Measurements from ENCODE around the gene REST.
A peak's percentile ranks its signal among the peaks of the same experiment; 100 is the strongest.
"Not testable (repeated sequence)": the region's sequence is repeated elsewhere in the genome, so short reads cannot be mapped to it uniquely, and the experiment has no call there.

REST gene

GRCh38 chr4:56910172-56910967 is 2.7 kb downstream of the REST start:
- no peak for DNase-seq

- no peak for DNase-seq
Observed at GRCh38 chr4:56914336-56914735, 6.6 kb downstream of the REST start.

GRCh38 chr4:56914977-56915376 is 7.3 kb downstream of the REST start:
- not testable (repeated sequence) for DNase-seq

GRCh38 chr4:56927196-56927595 is 19.5 kb downstream of the REST start:
- no peak for DNase-seq

GRCh38 chr4:56930638-56931037 is 22.9 kb downstream of the REST start:
- no peak for DNase-seq

GRCh38 chr4:56931924-56932323 is 24.2 kb downstream of the REST start:
- no peak for DNase-seq

- DNase-seq: no peak
Observed at GRCh38 chr4:56937262-56937661, 29.6 kb downstream of the REST start.

- DNase-seq: not testable (repeated sequence)
Observed at GRCh38 chr4:56939826-56940225, 32.1 kb downstream of the REST start.

- DNase-seq: no peak
Observed at GRCh38 chr4:56940403-56940802, 32.7 kb downstream of the REST start.

GRCh38 chr4:56940971-56941370 is 33.3 kb downstream of the REST start:
- DNase-seq: no peak

- no peak for DNase-seq
Observed at GRCh38 chr4:56941403-56941802, 33.7 kb downstream of the REST start.

GRCh38 chr4:56953680-56954520 is 46.2 kb downstream of the REST start:
- no peak for DNase-seq

GRCh38 chr4:56958111-56958517 is 50.4 kb downstream of the REST start:
- DNase-seq: no peak

- DNase-seq: no peak
Observed at GRCh38 chr4:56959100-56959499, 51.4 kb downstream of the REST start.

GRCh38 chr4:56961107-56961500 is 53.4 kb downstream of the REST start:
- DNase-seq: no peak

- DNase-seq: no peak
Observed at GRCh38 chr4:56971383-56971782, 63.7 kb downstream of the REST start.

- DNase-seq: no peak
Observed at GRCh38 chr4:56972389-56972788, 64.7 kb downstream of the REST start.

GRCh38 chr4:56972809-56973208 is 65.1 kb downstream of the REST start:
- no peak for DNase-seq

- no peak for DNase-seq
Observed at GRCh38 chr4:56973336-56973735, 65.6 kb downstream of the REST start.

GRCh38 chr4:56976283-56976836 is 68.7 kb downstream of the REST start:
- no peak for DNase-seq

GRCh38 chr4:56976837-56977320 is 69.2 kb downstream of the REST start:
- peak; percentile 40 to 55 (median 40) for DNase-seq

GRCh38 chr4:56977321-56978012 is 69.8 kb downstream of the REST start, which contains the start of gene NOA1:
NOA1 (minus strand) TSS chr4:56977606; CDS start chr4:56977585, 21 bp downstream.
- peak; percentile 90 to 97 (median 94) for DNase-seq
